K562 (cell line): Measurements from ENCODE around the gene RHOT1. TPM values are rescaled to one million over a fixed set of nuclear protein-coding genes. Genes with fewer than 3 reads are reported as not detected.

ENCODE experiments used
- C11orf30 ChIP-seq: fragments of 450-650 bp; IDR thresholded peaks from 2 replicates; pipeline ENCODE4 v1.6.1; 2016; ENCODE audit warnings: low read depth, mild to moderate bottlenecking
- CREBBP ChIP-seq: IDR thresholded peaks from one replicate; pipeline ENCODE4 v1.6.1; 2012; ENCODE audit warnings: low read depth, mild to moderate bottlenecking, control low read depth, inconsistent platforms, low read length
- DDX20 ChIP-seq: fragments of 450-650 bp; IDR thresholded peaks from 2 replicates; pipeline ENCODE4 v1.6.1; 2016; ENCODE audit warnings: missing genetic modification characterization, low read depth, mild to moderate bottlenecking, missing compliant biosample characterization, moderate library complexity
- ETV6 ChIP-seq, 3 experiments: fragments of 150-350 bp in 1 of 3; sonication (generic) in 1 of 3; formaldehyde crosslinking in 1 of 3; IDR thresholded peaks; 2 replicates each; pipeline versions ENCODE4 v1.6.1 to v1.8.0; 2014 to 2022; ENCODE audit warnings: borderline replicate concordance in 2 of 3, low read depth in 2 of 3, antibody characterized with exemption in 1 of 3, low read length in 1 of 3, mild to moderate bottlenecking in 1 of 3, missing genetic modification reagents in 1 of 3
- HDAC6 ChIP-seq: IDR thresholded peaks from 2 replicates; pipeline ENCODE4 v1.6.1; 2012; ENCODE audit warnings: low read depth, mild to moderate bottlenecking, control low read depth, inconsistent platforms, low read length, moderate library complexity
- HMGN3 ChIP-seq: IDR thresholded peaks from 2 replicates; pipeline ENCODE4 v1.6.1; 2011; ENCODE audit warnings: borderline replicate concordance, low read depth, mild to moderate bottlenecking, mixed read lengths, low read length; ENCODE audit not compliant: insufficient read length; ENCODE audit errors: extremely low read depth
- HOXB6 ChIP-seq: fragments of 250-450 bp; sonication (Bioruptor Pico); IDR thresholded peaks from 2 replicates; pipeline ENCODE4 v1.5.1; 2022; ENCODE audit warnings: mild to moderate bottlenecking, borderline replicate concordance
- KLF6 ChIP-seq: fragments of 250-450 bp; sonication (Bioruptor Pico); IDR thresholded peaks from 2 replicates; pipeline ENCODE4 v1.4.0; 2020; ENCODE audit warnings: mild to moderate bottlenecking, moderate library complexity, borderline replicate concordance
- MYNN ChIP-seq, 2 experiments: sonication (generic); formaldehyde crosslinking in 1 of 2; IDR thresholded peaks; 2 replicates each; pipeline versions ENCODE4 v1.5.0 to v1.6.1; 2016 to 2020; ENCODE audit warnings: antibody characterized with exemption in 1 of 2, missing genetic modification reagents in 1 of 2
- NFATC3 ChIP-seq: fragments of 450-650 bp; IDR thresholded peaks from 2 replicates; pipeline ENCODE4 v1.6.1; 2017; ENCODE audit warnings: mild to moderate bottlenecking
- SAFB ChIP-seq: fragments of 200-400 bp; formaldehyde crosslinking; IDR thresholded peaks from 2 replicates; pipeline ENCODE4 v1.6.1; 2017; ENCODE audit warnings: low read depth, low read length, borderline replicate concordance
- SIX5 ChIP-seq, 2 experiments: IDR thresholded peaks; 2 replicates each; pipeline ENCODE4 v1.6.1; 2011; ENCODE audit warnings: low read length in 2 of 2, borderline replicate concordance in 1 of 2, low read depth in 1 of 2, mild to moderate bottlenecking in 1 of 2, moderate library complexity in 1 of 2; ENCODE audit not compliant: insufficient read depth in 1 of 2
- SMARCA4 ChIP-seq: fragments of 450-650 bp; IDR thresholded peaks from 2 replicates; pipeline ENCODE4 v1.6.1; 2016
- SPI1 ChIP-seq: IDR thresholded peaks from 2 replicates; pipeline ENCODE4 v1.6.1; 2011; ENCODE audit warnings: low read depth, low read length, control low read depth, borderline replicate concordance
- TBP ChIP-seq: optimal IDR thresholded peaks from 2 replicates; pipeline ENCODE3; 2011; ENCODE audit warnings: low read depth, low read length, improper control_type of control experiment
- TCF7 ChIP-seq: sonication (generic); IDR thresholded peaks from 2 replicates; pipeline ENCODE4 v1.6.1; 2016; ENCODE audit warnings: antibody characterized with exemption, borderline replicate concordance
- THRAP3 ChIP-seq: fragments of 450-650 bp; IDR thresholded peaks from 2 replicates; pipeline ENCODE4 v1.6.1; 2016; ENCODE audit warnings: mild to moderate bottlenecking, inconsistent platforms, borderline replicate concordance
- ZKSCAN1 ChIP-seq: fragments of 150-350 bp; IDR thresholded peaks from 2 replicates; pipeline ENCODE4 v1.6.1; 2016; ENCODE audit warnings: low read depth, low read length
- polyA plus RNA-seq, 8 experiments: library from polyadenylated mRNA; depleted of rRNA in 4 of 8; stranded (reverse) in 5 of 8; unstranded in 3 of 8; fragments of >200 nt; fragmentation: Nextera tagmentation in 2 of 8; fragmentation: Illumina TruSeq in 1 of 8; extraction: Ambion mirVana in 2 of 8; extraction: Trizol in 1 of 8; gene quantifications; 2 replicates each; pipeline versions ENCODE4 v1.2.1 to v1.2.3, GENCODE V29; 2011 to 2014; ENCODE audit warnings: inconsistent platforms in 1 of 8, missing spikeins in 1 of 8
- total RNA-seq, 7 experiments: library from RNA; depleted of rRNA in 6 of 7; stranded (reverse); fragments of >200 nt in 6 of 7; fragmentation: Illumina TruSeq in 2 of 7; extraction: Trizol in 2 of 7; gene quantifications; 2 replicates each; pipeline versions ENCODE4 v1.2.1 to v1.2.3, GENCODE V29; 2011 to 2021; ENCODE audit warnings: low replicate concordance in 1 of 7
- TF ChIP-seq, protein P1 (sequence below): sonication (generic); formaldehyde crosslinking; IDR thresholded peaks from 2 replicates; pipeline ENCODE4 v1.8.1; 2023; ENCODE audit warnings: missing genetic modification reagents, mild to moderate bottlenecking, borderline replicate concordance
- TF ChIP-seq, protein P2 (sequence below): fragments of 250-450 bp; sonication (Bioruptor Pico); IDR thresholded peaks from 2 replicates; pipeline ENCODE4 v1.4.0; 2020; ENCODE audit warnings: mild to moderate bottlenecking, moderate library complexity

Gene RHOT1
- total and polyA plus RNA-seq, 9 of the 15 experiments (the other 6 are each of a cell fraction or from before 2014, with no cell fraction given): 23.0 to 101 (median 32.2) TPM

DNA sequence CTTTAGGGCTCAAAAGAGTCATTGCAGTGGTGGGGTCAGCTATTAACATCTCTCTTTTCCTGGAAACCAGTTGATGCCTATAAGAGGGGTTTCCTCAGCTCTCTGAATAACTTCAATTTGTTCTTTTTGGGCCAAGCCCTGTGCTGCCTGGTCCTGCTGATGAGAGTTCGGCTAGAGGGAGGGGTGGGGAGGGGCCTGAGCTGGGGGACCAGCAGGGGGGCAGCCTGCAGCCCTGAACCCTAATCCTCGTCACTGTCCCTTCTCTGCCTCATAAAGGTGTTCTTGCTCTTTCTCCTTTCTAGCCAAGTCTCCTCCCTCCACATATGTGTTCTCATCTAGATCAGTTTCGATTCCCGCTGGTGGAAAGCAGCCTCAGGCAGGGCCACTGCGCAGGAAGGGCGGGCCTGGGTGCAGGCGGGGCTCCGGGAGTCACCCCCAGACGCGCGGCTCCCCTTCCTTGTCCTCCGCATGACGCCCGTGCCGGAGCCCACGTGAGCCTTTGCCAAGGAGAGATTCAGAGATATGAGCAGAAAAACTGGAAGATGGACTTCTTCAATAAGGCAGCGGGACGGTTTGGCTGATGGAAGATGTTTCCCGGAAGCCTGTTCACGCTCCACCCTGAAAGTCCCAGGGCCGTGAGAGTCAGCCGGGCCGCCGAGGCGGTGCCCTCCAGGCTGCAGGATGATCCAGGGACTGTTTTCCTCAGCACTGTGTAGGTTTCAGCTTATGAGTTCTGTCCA lies 15.0 kb upstream of the RHOT1 start (continued):
- TF ChIP-seq THRAP3 (no peak), ETV6 (IDR thresholded peaks at IDR 0.05; ENCODE audit: borderline replicate concordance in 1 of 2, low read depth in 2 of 2, low read length in 1 of 2) (no peak), ETV6 (CRISPR knock-in tag; IDR thresholded peaks at IDR 0.05; ENCODE audit: borderline replicate concordance) (no peak), HDAC6 (no peak), KLF6 (no peak), MYNN (IDR thresholded peaks at IDR 0.05) (no peak), MYNN (CRISPR knock-in tag; IDR thresholded peaks at IDR 0.05) (no peak), DDX20 (tag) (no peak), TCF7 (no peak), C11orf30 (no peak), SMARCA4 (peak; percentile 43; the same call in 1 of the 2 replicates), SIX5 (IDR thresholded peaks at IDR 0.05; ENCODE audit: borderline replicate concordance in 1 of 2, insufficient read depth in 1 of 2, low read depth in 1 of 2, low read length in 2 of 2) (no peak), NFATC3 (no peak), ZKSCAN1 (no peak), SAFB (no peak), CREBBP (no peak), HMGN3 (peak; percentile 64), TBP (no peak), HOXB6 (CRISPR knock-in tag) (no peak), SPI1 (no peak)
- TF ChIP-seq, protein P1, sequence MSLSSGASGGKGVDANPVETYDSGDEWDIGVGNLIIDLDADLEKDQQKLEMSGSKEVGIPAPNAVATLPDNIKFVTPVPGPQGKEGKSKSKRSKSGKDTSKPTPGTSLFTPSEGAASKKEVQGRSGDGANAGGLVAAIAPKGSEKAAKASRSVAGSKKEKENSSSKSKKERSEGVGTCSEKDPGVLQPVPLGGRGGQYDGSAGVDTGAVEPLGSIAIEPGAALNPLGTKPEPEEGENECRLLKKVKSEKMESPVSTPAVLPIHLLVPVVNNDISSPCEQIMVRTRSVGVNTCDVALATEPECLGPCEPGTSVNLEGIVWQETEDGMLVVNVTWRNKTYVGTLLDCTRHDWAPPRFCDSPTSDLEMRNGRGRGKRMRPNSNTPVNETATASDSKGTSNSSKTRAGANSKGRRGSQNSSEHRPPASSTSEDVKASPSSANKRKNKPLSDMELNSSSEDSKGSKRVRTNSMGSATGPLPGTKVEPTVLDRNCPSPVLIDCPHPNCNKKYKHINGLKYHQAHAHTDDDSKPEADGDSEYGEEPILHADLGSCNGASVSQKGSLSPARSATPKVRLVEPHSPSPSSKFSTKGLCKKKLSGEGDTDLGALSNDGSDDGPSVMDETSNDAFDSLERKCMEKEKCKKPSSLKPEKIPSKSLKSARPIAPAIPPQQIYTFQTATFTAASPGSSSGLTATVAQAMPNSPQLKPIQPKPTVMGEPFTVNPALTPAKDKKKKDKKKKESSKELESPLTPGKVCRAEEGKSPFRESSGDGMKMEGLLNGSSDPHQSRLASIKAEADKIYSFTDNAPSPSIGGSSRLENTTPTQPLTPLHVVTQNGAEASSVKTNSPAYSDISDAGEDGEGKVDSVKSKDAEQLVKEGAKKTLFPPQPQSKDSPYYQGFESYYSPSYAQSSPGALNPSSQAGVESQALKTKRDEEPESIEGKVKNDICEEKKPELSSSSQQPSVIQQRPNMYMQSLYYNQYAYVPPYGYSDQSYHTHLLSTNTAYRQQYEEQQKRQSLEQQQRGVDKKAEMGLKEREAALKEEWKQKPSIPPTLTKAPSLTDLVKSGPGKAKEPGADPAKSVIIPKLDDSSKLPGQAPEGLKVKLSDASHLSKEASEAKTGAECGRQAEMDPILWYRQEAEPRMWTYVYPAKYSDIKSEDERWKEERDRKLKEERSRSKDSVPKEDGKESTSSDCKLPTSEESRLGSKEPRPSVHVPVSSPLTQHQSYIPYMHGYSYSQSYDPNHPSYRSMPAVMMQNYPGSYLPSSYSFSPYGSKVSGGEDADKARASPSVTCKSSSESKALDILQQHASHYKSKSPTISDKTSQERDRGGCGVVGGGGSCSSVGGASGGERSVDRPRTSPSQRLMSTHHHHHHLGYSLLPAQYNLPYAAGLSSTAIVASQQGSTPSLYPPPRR (CRISPR knock-in tag): no peak
- TF ChIP-seq, protein P2, sequence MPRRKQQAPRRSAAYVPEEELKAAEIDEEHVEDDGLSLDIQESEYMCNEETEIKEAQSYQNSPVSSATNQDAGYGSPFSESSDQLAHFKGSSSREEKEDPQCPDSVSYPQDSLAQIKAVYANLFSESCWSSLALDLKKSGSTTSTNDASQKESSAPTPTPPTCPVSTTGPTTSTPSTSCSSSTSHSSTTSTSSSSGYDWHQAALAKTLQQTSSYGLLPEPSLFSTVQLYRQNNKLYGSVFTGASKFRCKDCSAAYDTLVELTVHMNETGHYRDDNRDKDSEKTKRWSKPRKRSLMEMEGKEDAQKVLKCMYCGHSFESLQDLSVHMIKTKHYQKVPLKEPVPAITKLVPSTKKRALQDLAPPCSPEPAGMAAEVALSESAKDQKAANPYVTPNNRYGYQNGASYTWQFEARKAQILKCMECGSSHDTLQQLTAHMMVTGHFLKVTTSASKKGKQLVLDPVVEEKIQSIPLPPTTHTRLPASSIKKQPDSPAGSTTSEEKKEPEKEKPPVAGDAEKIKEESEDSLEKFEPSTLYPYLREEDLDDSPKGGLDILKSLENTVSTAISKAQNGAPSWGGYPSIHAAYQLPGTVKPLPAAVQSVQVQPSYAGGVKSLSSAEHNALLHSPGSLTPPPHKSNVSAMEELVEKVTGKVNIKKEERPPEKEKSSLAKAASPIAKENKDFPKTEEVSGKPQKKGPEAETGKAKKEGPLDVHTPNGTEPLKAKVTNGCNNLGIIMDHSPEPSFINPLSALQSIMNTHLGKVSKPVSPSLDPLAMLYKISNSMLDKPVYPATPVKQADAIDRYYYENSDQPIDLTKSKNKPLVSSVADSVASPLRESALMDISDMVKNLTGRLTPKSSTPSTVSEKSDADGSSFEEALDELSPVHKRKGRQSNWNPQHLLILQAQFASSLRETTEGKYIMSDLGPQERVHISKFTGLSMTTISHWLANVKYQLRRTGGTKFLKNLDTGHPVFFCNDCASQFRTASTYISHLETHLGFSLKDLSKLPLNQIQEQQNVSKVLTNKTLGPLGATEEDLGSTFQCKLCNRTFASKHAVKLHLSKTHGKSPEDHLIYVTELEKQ (CRISPR knock-in tag): no peak
